Suprapubic skin (tissue), 4 donors: Measurements from ENCODE around the gene ITGA6. TPM values are rescaled to one million over a fixed set of nuclear protein-coding genes. Genes with fewer than 3 reads are reported as not detected.

Source experiments
- DNase-seq, 2 donors: peaks; one replicate each; pipeline ENCODE4 v3.0.0-alpha.2; 2019; ENCODE audit warnings: low spot score in 2 of 2
- H3K27ac ChIP-seq: fragments of 200-600 bp; sonication (generic); one replicate; pipeline ENCODE4 v1.5.1; 2019
- H3K27me3 ChIP-seq: fragments of 200-600 bp; sonication (generic); one replicate; pipeline ENCODE4 v1.5.1; 2019
- H3K36me3 ChIP-seq: fragments of 200-600 bp; sonication (generic); one replicate; pipeline ENCODE4 v1.5.1; 2019
- H3K4me1 ChIP-seq: fragments of 200-600 bp; sonication (generic); one replicate; pipeline ENCODE4 v1.5.1; 2019
- H3K4me3 ChIP-seq: fragments of 200-600 bp; sonication (generic); one replicate; pipeline ENCODE4 v1.5.1; 2019; ENCODE audit warnings: mild to moderate bottlenecking
- H3K9me3 ChIP-seq: fragments of 200-600 bp; sonication (generic); one replicate; pipeline ENCODE4 v1.5.1; 2019
- EP300 ChIP-seq: sonication (generic); formaldehyde crosslinking; IDR thresholded peaks from one replicate; pipeline ENCODE4 v1.6.1; 2017; ENCODE audit warnings: antibody characterized with exemption
- POLR2A ChIP-seq, 2 donors: fragments of 450-650 bp; IDR thresholded peaks; one replicate each; pipeline ENCODE4 v1.6.1; 2017; ENCODE audit warnings: antibody characterized with exemption in 2 of 2, mild to moderate bottlenecking in 2 of 2, moderate library complexity in 2 of 2
- POLR2AphosphoS5 ChIP-seq, 3 donors: sonication (generic); formaldehyde crosslinking; IDR thresholded peaks; one replicate each; pipeline ENCODE4 v1.6.1; 2017; ENCODE audit warnings: antibody characterized with exemption in 3 of 3
- WGBS: methylation state at CpG from one replicate; pipeline ENCODE4 v1.1.5; 2018; 5-methylcytosine and 5-hydroxymethylcytosine counted together
- total RNA-seq, 4 donors: library from RNA; depleted of rRNA; stranded (reverse); fragments of >200 nt; gene quantifications; one replicate each; pipeline ENCODE4 v1.1.0, GENCODE V29; 2016
- TF ChIP-seq, protein P1 (sequence below), 2 donors: fragments of 200-600 bp in 1 of 2; fragments of 450-650 bp in 1 of 2; sonication (generic) in 1 of 2; IDR thresholded peaks; one replicate each; pipeline ENCODE4 v1.5.1; 2016 to 2019; ENCODE audit warnings: antibody characterized with exemption in 2 of 2, mild to moderate bottlenecking in 1 of 2, moderate library complexity in 1 of 2

The ITGA6 gene
- total RNA-seq, 4 donors from 2014 or later = 89.6 to 204 (median 161) TPM

DNA sequence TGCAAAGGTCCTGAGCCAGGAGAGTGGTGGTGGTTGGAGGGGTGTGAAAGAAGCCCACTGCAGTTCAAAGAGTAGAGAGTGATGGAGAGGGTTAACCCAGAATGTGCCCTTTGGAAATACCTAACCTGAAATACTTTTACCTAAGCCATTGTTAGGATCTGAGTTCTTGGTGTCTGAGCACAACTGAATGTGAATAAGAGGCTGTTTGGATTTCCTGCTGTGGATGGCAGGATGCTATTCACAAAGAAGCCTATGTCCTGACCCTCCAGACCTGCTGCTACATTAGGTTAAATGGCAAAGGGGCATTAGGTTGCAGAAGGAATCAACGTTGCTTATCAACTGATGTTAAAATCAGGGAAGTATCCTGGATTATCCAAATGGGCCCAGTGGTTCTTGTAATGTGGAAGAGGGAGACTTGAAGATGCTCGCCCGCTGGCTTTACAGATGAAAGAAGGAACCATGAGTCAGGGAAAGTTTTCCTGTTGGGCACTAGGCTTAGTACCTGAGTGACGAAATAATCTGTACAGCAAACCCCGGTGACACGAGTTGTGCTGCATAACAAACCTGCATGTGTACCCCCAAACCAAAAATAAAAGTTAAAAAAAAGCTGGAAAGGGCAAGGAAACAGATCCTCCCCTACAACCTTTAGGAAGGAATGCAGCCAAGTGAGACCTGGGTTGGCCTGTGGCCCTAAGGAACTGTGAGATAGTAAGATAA lies 27.2 kb downstream of the ITGA6 start:
- 53% methylated on average over 6 of the region's 6 CpGs for WGBS
- H3K27me3 ChIP-seq = peaks cover 4% of the 10 kb centered on the region
- no peak for DNase-seq
- H3K36me3 ChIP-seq = no peaks in the 10 kb centered on the region
- peaks cover 23% of the 10 kb centered on the region for H3K4me1 ChIP-seq
- TF ChIP-seq POLR2A (IDR thresholded peaks at IDR 0.05) = no peak
- TF ChIP-seq EP300 = no peak
- TF ChIP-seq, protein P1, sequence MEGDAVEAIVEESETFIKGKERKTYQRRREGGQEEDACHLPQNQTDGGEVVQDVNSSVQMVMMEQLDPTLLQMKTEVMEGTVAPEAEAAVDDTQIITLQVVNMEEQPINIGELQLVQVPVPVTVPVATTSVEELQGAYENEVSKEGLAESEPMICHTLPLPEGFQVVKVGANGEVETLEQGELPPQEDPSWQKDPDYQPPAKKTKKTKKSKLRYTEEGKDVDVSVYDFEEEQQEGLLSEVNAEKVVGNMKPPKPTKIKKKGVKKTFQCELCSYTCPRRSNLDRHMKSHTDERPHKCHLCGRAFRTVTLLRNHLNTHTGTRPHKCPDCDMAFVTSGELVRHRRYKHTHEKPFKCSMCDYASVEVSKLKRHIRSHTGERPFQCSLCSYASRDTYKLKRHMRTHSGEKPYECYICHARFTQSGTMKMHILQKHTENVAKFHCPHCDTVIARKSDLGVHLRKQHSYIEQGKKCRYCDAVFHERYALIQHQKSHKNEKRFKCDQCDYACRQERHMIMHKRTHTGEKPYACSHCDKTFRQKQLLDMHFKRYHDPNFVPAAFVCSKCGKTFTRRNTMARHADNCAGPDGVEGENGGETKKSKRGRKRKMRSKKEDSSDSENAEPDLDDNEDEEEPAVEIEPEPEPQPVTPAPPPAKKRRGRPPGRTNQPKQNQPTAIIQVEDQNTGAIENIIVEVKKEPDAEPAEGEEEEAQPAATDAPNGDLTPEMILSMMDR (IDR thresholded peaks at IDR 0.05) = no peak
- TF ChIP-seq POLR2AphosphoS5 (IDR thresholded peaks at IDR 0.05) = no peak
- H3K4me3 ChIP-seq = no peak overlapping the region
- no peak overlapping the region for H3K27ac ChIP-seq
- no peaks in the 10 kb centered on the region for H3K9me3 ChIP-seq

DNA sequence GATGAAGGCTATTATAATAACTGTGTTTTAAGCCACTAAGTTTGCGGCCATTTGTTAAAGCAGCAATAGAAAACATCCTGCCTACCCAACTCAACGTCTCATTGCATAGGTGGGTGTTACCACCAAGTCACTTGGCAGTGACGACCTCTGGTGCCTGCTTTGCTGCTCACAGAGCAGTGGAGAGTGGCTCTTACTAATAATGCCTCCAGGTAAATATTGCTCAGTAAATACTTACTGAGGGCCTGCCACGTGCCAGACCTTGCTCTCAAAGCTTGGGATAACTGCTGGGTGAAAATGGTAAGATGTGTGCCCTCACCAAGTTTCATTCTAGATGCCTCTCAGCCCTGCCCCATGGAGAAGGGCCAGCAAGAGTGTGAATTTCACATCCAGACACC lies 27.7 kb downstream of the ITGA6 start:
- Histone ChIP-seq H3K36me3 (no peaks in the 10 kb centered on the region), H3K27ac (no peak overlapping the region), H3K9me3 (no peaks in the 10 kb centered on the region), H3K27me3 (peaks cover 4% of the 10 kb centered on the region), H3K4me3 (no peak overlapping the region), H3K4me1 (peaks cover 27% of the 10 kb centered on the region)
- DNase-seq = no peak
- 31% methylated on average over 4 of the region's 4 CpGs for WGBS
- TF ChIP-seq POLR2A (IDR thresholded peaks at IDR 0.05) (no peak), EP300 (no peak), POLR2AphosphoS5 (IDR thresholded peaks at IDR 0.05) (no peak)
- TF ChIP-seq, protein P1 (IDR thresholded peaks at IDR 0.05) = no peak

DNA sequence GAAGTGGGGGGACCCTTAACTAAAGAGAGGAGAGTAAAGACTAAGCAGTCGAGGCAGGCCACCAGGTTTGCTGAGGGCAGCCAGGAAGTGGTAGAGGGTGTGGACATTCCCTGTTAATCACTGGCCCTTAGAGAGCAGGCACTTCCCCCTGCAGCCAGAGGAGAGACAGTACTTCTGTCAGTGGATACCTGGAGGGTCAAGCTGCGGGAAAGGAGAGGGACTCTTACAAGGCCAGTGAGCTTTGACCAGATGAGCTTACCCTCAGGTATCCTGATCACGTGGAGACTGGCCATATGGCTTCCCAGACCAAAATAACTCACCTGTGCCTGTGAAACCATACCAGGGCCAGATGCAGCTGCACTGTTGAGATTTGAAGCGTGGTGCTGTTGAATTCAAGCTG lies 28.6 kb downstream of the ITGA6 start:
- Histone ChIP-seq H3K4me3 (no peak overlapping the region), H3K4me1 (peaks cover 34% of the 10 kb centered on the region), H3K9me3 (no peaks in the 10 kb centered on the region), H3K27me3 (peaks cover 4% of the 10 kb centered on the region), H3K27ac (no peak overlapping the region), H3K36me3 (no peaks in the 10 kb centered on the region)
- 63% methylated on average over 4 of the region's 4 CpGs for WGBS
- no peak for DNase-seq
- TF ChIP-seq POLR2AphosphoS5 (IDR thresholded peaks at IDR 0.05) (no peak), EP300 (no peak), POLR2A (IDR thresholded peaks at IDR 0.05) (no peak)
- TF ChIP-seq, protein P1 (IDR thresholded peaks at IDR 0.05) = no peak

GRCh38 chr2:172457536-172457935 lies 30.1 kb downstream of the ITGA6 start:
- no peak for TF ChIP-seq EP300
- no peak for TF ChIP-seq POLR2A (IDR thresholded peaks at IDR 0.05)
- TF ChIP-seq POLR2AphosphoS5 (IDR thresholded peaks at IDR 0.05) = no peak
- TF ChIP-seq, protein P1 (IDR thresholded peaks at IDR 0.05) = no peak
- Histone ChIP-seq H3K27me3 (peaks cover 4% of the 10 kb centered on the region), H3K27ac (no peak overlapping the region), H3K4me3 (no peak overlapping the region), H3K4me1 (peaks cover 43% of the 10 kb centered on the region), H3K36me3 (no peaks in the 10 kb centered on the region), H3K9me3 (no peaks in the 10 kb centered on the region)
- DNase-seq = no peak
- 65% methylated on average over 4 of the region's 4 CpGs for WGBS

- H3K4me3 ChIP-seq = no peak overlapping the region
- peaks cover 4% of the 10 kb centered on the region for H3K27me3 ChIP-seq
- H3K36me3 ChIP-seq = no peaks in the 10 kb centered on the region
- no peak for DNase-seq
- H3K4me1 ChIP-seq = peaks cover 54% of the 10 kb centered on the region
- no peak overlapping the region for H3K27ac ChIP-seq
- no peaks in the 10 kb centered on the region for H3K9me3 ChIP-seq
- WGBS = 73% methylated on average over 4 of the region's 4 CpGs
- no peak for TF ChIP-seq POLR2A (IDR thresholded peaks at IDR 0.05)
- TF ChIP-seq, protein P1 (IDR thresholded peaks at IDR 0.05) = no peak
- no peak for TF ChIP-seq POLR2AphosphoS5 (IDR thresholded peaks at IDR 0.05)
- no peak for TF ChIP-seq EP300
These were observed 31.3 kb downstream of the ITGA6 start for GRCh38 chr2:172458561-172459124.
